Lung (tissue), 12 donors: ENCODE data around the gene PHF12. TPM values are rescaled to one million over a fixed set of nuclear protein-coding genes. Genes with fewer than 3 reads are reported as not detected.

ENCODE experiments used
- ATAC-seq: fragments of 200-7000 bp; cut with Tn5 transposase; one replicate; pipeline ENCODE4 v1.9.1; 2020; ENCODE audit warnings: moderate number of reproducible peaks; ENCODE audit not compliant: insufficient read depth, low FRiP score
- DNase-seq, 3 donors: peaks; one replicate each; pipeline ENCODE4 v3.0.0-alpha.2; 2013 to 2017
- H3K27ac ChIP-seq, 2 donors: one replicate each; pipeline ENCODE4 v1.5.1; 2013; ENCODE audit warnings: mild to moderate bottlenecking in 2 of 2, moderate library complexity in 2 of 2, control low read depth in 1 of 2, inconsistent platforms in 1 of 2, low read depth in 1 of 2, low read length in 1 of 2
- H3K27me3 ChIP-seq, 3 donors: one replicate each; pipeline ENCODE4 v1.5.1; 2013; ENCODE audit warnings: low read length in 2 of 3; ENCODE audit not compliant: control insufficient read depth in 3 of 3, insufficient read depth in 3 of 3
- H3K36me3 ChIP-seq, 4 donors: one replicate each; pipeline ENCODE4 v1.5.1; 2013; ENCODE audit warnings: low read length in 4 of 4, mild to moderate bottlenecking in 1 of 4, moderate library complexity in 1 of 4; ENCODE audit not compliant: control insufficient read depth in 4 of 4, insufficient read depth in 4 of 4
- H3K4me1 ChIP-seq, 5 donors: one replicate each; pipeline ENCODE4 v1.5.1; 2013; ENCODE audit warnings: low read length in 5 of 5, mild to moderate bottlenecking in 2 of 5, moderate library complexity in 1 of 5; ENCODE audit not compliant: control insufficient read depth in 5 of 5, insufficient read depth in 5 of 5
- H3K4me3 ChIP-seq: one replicate; pipeline ENCODE4 v1.5.1; 2013; ENCODE audit warnings: mild to moderate bottlenecking, control low read depth, moderate library complexity
- H3K9ac ChIP-seq, 2 donors: one replicate each; pipeline ENCODE4 v1.5.1; 2013; ENCODE audit warnings: low read length in 2 of 2, control low read depth in 1 of 2; ENCODE audit not compliant: insufficient read depth in 1 of 2
- H3K9me3 ChIP-seq, 4 donors: one replicate each; pipeline ENCODE4 v1.5.1; 2013; ENCODE audit warnings: low read length in 3 of 4, mild to moderate bottlenecking in 1 of 4, moderate library complexity in 1 of 4; ENCODE audit not compliant: control insufficient read depth in 4 of 4, insufficient read depth in 3 of 4
- CTCF ChIP-seq: IDR thresholded peaks from 2 replicates; pipeline ENCODE4 v1.5.1; 2012; ENCODE audit warnings: mild to moderate bottlenecking; ENCODE audit errors: control extremely low read depth, extremely low read depth
- WGBS, 2 donors: extraction: QIAGEN DNeasy Blood & Tissue Kit; methylation state at CpG; one replicate each; pipeline ENCODE4 v1.1.7; 2013; 5-methylcytosine and 5-hydroxymethylcytosine counted together
- polyA plus RNA-seq, 2 donors: library from polyadenylated mRNA; stranded (reverse); fragments of 200-250 nt; gene quantifications; one replicate each; pipeline ENCODE4 v1.2.1, GENCODE V29; 2013
- total RNA-seq, 2 donors: library from RNA; depleted of rRNA in 1 of 2; stranded (reverse); fragments of >200 nt in 1 of 2; gene quantifications; one replicate each; pipeline ENCODE4 v1.2.1, GENCODE V29; 2014 to 2021
- donor health status: control.
- donor health status: control.
- donor health status: Bipolar disorder and iron deficiency.
- donor health status: healthy.
- donor health status: DM: yes; HTN: yes; CAD: no.

PHF12 gene
- total and polyA plus RNA-seq, 4 donors = 12.6 to 59.1 (median 37.3) TPM

GRCh38 chr17:28992625-28993600 is 41.6 kb upstream of the PHF12 start:
- H3K27me3 ChIP-seq = peaks cover 0 to 6% (median 0%) of the 10 kb centered on the region in 3 donors
- TF ChIP-seq CTCF = no peak
- H3K4me1 ChIP-seq = no peaks in the 10 kb centered on the region
- WGBS, 2 donors = 66 to 71% methylated on average over 11 of the region's 11 CpGs
- ATAC-seq = no peak
- no peak for DNase-seq
- no peak overlapping the region for H3K4me3 ChIP-seq
- H3K9ac ChIP-seq = no peak overlapping the region
- H3K36me3 ChIP-seq = no peaks in the 10 kb centered on the region
- H3K27ac ChIP-seq = no peak overlapping the region
- H3K9me3 ChIP-seq = no peaks in the 10 kb centered on the region

GRCh38 chr17:28992185-28992584 is 40.9 kb upstream of the PHF12 start:
- Histone ChIP-seq H3K27me3 (peaks cover 0 to 3% (median 0%) of the 10 kb centered on the region in 3 donors), H3K9me3 (no peaks in the 10 kb centered on the region), H3K27ac (no peak overlapping the region), H3K4me1 (no peaks in the 10 kb centered on the region), H3K36me3 (no peaks in the 10 kb centered on the region), H3K4me3 (no peak overlapping the region), H3K9ac (no peak overlapping the region)
- DNase-seq = no peak
- no peak for TF ChIP-seq CTCF
- WGBS, 2 donors = 78 to 92% methylated on average over 7 of the region's 7 CpGs
- no peak for ATAC-seq

GRCh38 chr17:28991779-28992178 is 40.5 kb upstream of the PHF12 start:
- DNase-seq = no peak
- Histone ChIP-seq H3K36me3 (no peaks in the 10 kb centered on the region), H3K4me3 (no peak overlapping the region), H3K4me1 (no peaks in the 10 kb centered on the region), H3K27ac (no peak overlapping the region), H3K9ac (no peak overlapping the region), H3K27me3 (peaks cover 0 to 3% (median 0%) of the 10 kb centered on the region in 3 donors), H3K9me3 (no peaks in the 10 kb centered on the region)
- whole genome bisulfite sequencing, 2 donors = 77 to 88% methylated on average over 8 of the region's 8 CpGs
- no peak for TF ChIP-seq CTCF
- no peak for ATAC-seq
